Esophagus muscularis mucosa (tissue), 4 donors: Measurements from ENCODE around the gene XPO4.

Experiments used
- CTCF ChIP-seq, 3 experiments: fragments of 200-600 bp in 2 of 3; fragments of 450-650 bp in 1 of 3; sonication (generic) in 2 of 3; IDR thresholded peaks; one replicate each; pipeline ENCODE4 v1.5.1; 2017 to 2019; ENCODE audit warnings: antibody characterized with exemption in 3 of 3, mild to moderate bottlenecking in 2 of 3, moderate library complexity in 1 of 3
- EP300 ChIP-seq: sonication (generic); formaldehyde crosslinking; IDR thresholded peaks from one replicate; pipeline ENCODE4 v1.6.1; 2017; ENCODE audit warnings: antibody characterized with exemption
- POLR2A ChIP-seq: fragments of 450-650 bp; IDR thresholded peaks from one replicate; pipeline ENCODE4 v1.6.1; 2017; ENCODE audit warnings: antibody characterized with exemption, moderate library complexity, mild to moderate bottlenecking, low read depth
- POLR2AphosphoS5 ChIP-seq, 2 donors: sonication (generic); formaldehyde crosslinking; IDR thresholded peaks; one replicate each; pipeline ENCODE4 v1.6.1; 2017; ENCODE audit warnings: antibody characterized with exemption in 2 of 2

- no peak for TF ChIP-seq CTCF (IDR thresholded peaks at IDR 0.05)
- TF ChIP-seq POLR2A = no peak
- TF ChIP-seq POLR2AphosphoS5 (IDR thresholded peaks at IDR 0.05) = no peak
- no peak for TF ChIP-seq EP300
Observed at GRCh38 chr13:20779405-20779804, 123.1 kb downstream of the XPO4 start.
